Renal pelvis (tissue), 4 donors: ENCODE measurements around the gene ANXA3. TPM values are rescaled to one million over a fixed set of nuclear protein-coding genes. Genes with fewer than 3 reads are reported as not detected.

Experiments
- DNase-seq: peaks from one replicate; pipeline ENCODE4 v3.0.0-alpha.2; 2013
- polyA plus RNA-seq, 3 donors: library from polyadenylated mRNA; unstranded; fragments of 120-200 nt; gene quantifications; one replicate each; pipeline ENCODE4 v1.2.1, GENCODE V29; 2013; ENCODE audit not compliant: insufficient read length in 3 of 3

Gene ANXA3
- polyA plus RNA-seq, 3 donors = 48.6 to 72.0 (median 57.2) TPM

DNA sequence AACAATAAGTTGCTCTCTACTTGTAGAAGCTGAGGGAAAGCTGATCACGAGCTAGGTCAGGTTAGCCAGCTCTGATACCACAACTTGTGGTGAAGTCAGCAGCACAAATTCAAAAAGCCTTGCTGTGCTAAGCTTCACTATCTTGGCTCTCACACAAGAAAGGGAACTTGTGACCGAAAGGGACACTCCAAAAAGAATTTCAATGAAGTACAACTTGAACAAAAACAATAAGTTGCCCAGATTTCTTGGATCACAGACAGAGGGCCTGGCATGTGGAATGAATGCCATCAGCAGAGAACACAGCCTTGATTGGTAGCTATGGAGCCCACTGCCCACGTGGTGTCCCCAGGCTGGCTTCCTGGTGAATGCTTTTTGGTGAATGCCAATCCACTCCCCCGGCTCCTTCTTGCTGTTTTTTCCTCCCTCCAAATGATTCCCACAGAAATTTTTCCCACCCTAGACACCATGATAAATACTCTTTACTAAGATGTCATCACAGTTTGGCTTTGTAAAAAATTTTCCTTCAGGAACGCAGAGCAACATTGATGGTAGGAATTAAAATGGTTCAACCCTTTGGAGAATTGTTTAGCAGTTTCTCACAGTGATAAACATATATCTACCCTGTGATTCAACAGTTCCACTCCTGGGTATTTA, 82.6 kb downstream of the ANXA3 start:
- no peak for DNase-seq

DNA sequence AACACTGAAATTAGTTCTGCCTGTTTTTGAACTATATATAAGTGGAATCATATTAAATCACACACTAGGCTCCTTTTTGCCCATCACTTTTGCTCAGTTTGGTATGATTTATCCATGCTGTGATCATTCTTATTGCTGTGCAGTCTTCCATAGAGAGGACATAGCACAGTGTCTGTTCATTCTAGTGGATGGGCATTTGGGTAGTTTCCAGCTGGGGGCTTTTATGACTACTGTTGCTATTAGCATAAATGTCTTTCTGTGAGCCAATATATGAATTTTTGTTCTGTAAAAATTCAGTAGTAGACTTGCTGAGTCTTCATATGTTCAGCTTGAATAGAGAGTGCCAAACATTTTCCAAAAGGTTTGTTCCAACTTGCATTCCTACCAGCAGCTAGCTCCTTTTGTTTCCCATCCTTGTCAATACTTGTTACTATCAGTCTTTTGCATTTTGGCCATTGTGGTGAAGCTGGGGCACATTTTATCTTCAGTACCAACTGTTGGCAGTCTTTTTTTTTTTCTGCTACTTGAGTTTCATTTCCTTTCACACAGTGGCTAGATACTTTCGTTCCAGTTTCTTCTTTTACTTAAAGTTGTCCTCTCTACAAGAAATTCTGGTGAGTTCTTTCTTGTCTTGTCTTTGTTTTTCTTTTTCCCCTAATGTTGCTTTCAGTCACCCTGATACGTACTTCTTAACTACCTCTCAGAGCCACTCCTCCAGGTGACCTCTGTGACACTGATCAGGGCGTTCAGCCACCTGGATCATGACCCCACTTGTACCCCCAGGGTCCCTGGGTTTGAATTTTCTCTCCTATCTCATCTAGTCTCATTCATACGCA, 87.0 kb downstream of the ANXA3 start:
- no peak for DNase-seq

DNA sequence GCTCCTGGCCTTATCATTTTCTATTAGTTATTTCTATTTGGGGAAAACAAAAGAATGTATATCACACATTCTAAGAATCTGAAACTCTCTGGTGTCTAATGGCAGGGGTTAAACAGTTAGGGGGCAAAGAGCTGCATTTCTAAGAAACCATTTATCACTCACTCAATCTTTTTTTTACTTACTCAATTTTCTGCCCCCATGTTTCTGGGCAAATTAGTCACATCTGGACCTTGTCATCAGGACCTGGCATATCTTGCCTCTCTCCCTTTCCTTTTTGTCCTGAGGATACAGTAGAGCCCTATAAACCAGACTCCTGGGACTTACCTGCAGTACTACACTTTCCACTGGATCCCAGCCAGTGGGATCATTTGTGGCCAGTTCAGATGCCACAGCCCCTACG, 89.1 kb downstream of the ANXA3 start:
- no peak for DNase-seq

DNA sequence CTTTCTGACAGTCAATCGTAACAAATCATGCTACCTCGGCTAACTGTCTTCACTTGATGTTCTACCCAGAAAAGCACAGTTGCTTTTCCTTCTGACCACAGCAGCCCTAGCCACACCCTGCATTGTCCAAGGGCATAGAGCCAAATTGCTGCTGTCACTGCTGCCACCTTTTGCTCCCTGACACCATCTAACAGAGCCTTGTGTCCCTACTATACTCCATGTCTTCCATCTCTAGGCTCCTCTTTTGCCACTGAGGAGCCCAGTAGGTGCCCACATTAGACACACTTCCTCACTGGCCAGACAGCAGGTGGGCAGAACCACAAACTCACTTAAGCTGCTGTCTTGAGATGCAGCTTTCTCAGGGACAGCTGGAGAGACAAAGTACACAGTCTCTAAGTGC, 91.4 kb downstream of the ANXA3 start:
- no peak for DNase-seq

- DNase-seq = no peak
Measured at GRCh38 chr4:78644063-78644691, 92.6 kb downstream of the ANXA3 start.

GRCh38 chr4:78644744-78645330, 93.3 kb downstream of the ANXA3 start:
- no peak for DNase-seq

GRCh38 chr4:78645853-78646757, 94.5 kb downstream of the ANXA3 start:
- DNase-seq = no peak

GRCh38 chr4:78647272-78647671, 95.7 kb downstream of the ANXA3 start:
- no peak for DNase-seq

GRCh38 chr4:78648640-78649363, 97.2 kb downstream of the ANXA3 start:
- no peak for DNase-seq

DNA sequence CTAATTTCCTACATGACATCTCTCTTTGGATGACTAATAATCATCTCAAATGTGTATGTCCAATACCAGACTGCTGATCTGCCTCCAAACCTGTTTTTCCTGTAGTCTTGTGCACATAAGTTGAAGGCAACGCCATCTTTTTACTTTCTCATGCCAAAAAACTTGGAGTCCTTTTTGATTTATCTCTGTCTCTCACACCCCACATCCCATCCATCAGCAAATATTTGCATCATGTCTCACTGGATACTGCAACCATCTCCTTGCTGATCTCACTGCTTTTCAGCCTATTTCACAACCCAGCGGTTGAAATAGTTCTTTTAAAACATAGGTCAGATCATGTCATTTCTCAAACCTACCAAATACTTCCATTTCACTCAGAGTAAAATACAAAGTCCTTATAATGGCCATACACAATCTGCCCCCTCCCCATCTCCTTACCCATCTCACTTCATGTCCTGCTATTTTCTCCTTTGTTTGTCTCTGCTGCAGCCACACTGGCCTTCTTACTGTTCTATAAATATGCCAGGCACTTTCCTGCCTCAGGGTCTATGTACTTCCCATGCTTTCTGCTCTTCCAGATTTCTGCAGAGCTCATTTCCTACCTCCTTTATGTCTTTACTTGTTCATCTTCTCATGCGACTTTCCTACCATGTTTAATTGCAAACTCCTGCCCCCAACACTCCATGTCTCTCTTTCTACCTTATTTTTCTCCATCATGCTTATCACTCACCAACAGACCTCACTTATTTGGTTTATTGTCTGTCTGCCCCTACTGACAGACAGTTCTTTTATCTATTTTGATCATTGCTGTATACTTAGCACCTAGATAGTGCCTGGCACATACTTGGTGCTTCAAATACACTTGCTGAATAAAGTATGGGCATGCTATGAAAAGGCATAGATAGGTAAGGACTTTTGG, 98.8 kb downstream of the ANXA3 start:
- DNase-seq = no peak

DNA sequence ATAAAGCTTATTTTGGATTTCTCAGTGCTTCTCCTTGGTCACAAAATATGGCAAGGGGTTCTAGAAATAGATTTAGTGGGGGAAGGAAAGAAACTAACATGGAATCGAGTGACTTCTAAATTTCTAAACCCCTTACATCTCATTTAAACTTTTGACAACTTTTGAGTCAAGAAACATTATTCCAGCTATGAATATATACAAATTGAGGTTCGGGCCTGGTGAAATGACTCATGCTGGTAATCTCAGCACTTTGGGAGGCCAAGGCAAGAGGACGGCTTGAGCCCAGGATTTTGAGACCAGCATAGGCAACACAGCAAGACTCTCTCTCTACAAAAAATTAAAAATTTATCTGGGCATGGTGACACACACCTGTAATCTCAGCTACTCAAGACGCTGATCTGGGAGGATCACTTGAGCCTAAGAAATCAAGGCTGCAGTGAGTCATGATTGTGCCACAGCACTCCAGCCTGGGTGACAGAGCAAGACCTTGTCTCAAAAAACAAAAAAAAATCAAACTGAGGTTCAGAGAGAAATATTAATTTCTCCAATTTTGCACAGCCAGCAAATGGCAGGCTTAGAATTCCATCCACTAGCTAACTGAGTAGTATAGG, 99.8 kb downstream of the ANXA3 start:
- no peak for DNase-seq

DNA sequence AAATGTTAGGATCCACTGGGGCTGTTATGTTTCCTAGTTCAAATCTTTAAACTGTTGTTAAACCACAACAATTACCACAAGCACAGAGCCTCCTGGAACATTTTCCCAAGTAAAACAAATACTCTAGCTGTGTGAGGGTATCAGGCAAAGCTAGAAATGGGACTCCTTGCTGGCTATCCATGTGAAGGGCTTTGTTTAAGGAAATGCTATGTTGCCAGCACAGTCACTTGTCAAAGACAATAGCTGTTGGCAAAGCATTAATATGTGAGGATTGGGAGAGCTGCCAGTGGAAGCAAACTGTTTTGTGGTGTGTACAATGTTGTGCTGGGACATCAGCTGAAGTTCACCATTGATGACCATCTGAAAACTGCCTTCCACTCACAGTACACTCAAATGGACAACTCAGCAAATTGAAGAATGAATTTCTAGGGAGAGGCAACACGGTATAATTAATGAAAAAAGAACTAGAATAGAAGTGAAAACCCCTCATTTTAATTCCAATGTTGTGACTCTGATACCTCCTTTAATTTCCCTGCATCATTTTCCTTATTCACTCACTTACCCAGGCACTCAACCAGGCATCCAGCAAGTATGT, 100.8 kb downstream of the ANXA3 start:
- no peak for DNase-seq

DNA sequence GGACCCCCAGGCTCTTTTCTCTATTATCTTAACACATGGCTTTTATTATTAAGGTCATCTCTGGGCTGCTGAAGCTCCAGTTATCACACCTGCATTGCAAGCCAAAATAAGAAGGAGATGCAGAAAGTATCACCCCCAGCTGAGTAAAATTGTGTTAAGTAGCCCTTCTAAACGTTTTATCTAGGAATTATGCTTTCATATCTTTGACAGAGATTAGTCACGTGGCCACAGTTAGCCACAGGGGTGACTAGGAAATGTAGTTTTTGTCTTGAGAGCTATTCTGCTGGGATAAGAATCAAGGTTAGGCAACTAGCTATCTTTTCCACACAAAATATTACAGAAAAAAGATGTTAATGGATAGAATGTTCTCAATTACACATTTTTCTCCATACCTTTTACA, 102.1 kb downstream of the ANXA3 start:
- no peak for DNase-seq

GRCh38 chr4:78654807-78655206, 103.2 kb downstream of the ANXA3 start:
- DNase-seq = no peak

DNA sequence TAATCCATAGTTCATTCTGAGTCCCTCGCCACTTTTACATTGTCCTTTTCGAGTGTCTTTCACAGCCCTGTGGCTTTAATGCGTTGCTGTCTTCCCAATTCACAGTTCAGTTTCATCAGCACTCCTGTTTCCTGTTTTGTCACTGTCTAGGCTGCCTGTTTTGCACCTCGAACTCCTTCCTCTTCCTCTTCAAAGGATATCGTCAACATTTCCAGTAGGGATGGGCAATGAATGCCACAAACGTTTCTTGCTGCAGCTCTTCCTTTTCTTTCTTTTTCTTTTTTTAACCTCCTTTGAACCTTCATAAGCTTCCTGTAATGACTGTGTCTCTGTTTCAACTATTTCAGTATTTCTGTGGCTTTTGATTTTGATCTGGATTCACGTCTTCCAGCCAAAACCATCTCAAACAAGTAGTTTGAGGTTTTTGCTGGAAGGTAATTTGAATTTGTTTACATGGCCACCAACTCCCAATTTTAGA, 105.4 kb downstream of the ANXA3 start:
- no peak for DNase-seq

GRCh38 chr4:78659264-78659663, 107.7 kb downstream of the ANXA3 start:
- no peak for DNase-seq

DNA sequence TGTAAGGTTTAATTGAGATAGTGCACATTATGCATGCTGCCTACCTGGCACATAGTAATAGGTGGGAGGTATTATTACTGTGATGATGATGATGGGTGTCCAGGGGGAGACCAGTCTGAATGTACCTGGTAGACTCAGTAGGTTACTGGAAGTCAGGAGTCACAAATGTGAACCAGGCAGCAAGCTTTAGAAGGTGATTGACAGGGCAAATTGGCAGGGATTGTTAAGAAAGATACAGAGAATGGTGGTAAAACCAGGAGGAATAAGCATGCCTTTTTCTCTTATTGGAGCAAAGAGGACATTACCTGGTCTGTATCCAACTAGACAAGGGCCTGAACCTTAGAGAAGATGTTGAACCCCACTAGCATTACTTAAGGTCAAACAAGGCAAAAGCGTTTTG, 108.1 kb downstream of the ANXA3 start:
- no peak for DNase-seq
